ENCODE data around the gene TRIM47.

TRIM47 gene

GRCh38 chr17:75834928-75835653 is 43.3 kb downstream of the TRIM47 start:
- in situ Hi-C loops (cut with HindIII; ENCODE audit: low sequenced_read_pairs): no loop called here

- in situ Hi-C loops (cut with HindIII; ENCODE audit: low sequenced_read_pairs): no loop called here
Observed at GRCh38 chr17:75834279-75834920, 44.0 kb downstream of the TRIM47 start.

GRCh38 chr17:75832652-75833400 is 45.6 kb downstream of the TRIM47 start:
- in situ Hi-C loops (cut with HindIII; ENCODE audit: low sequenced_read_pairs): no loop called here

- in situ Hi-C loops (cut with HindIII; ENCODE audit: low sequenced_read_pairs): no loop called here
Observed at GRCh38 chr17:75832164-75832651, 46.2 kb downstream of the TRIM47 start.

- in situ Hi-C loops (cut with HindIII; ENCODE audit: low sequenced_read_pairs): no loop called here
Observed at GRCh38 chr17:75831032-75831571, 47.3 kb downstream of the TRIM47 start.

GRCh38 chr17:75830164-75831031 is 48.0 kb downstream of the TRIM47 start:
- in situ Hi-C loops (cut with HindIII; ENCODE audit: low sequenced_read_pairs): no loop called here

- in situ Hi-C loops (cut with HindIII; ENCODE audit: low sequenced_read_pairs): no loop called here
Observed at GRCh38 chr17:75829747-75830146, 48.6 kb downstream of the TRIM47 start.

- in situ Hi-C loops (cut with HindIII; ENCODE audit: low sequenced_read_pairs): no loop called here
Observed at GRCh38 chr17:75828741-75829140, 49.6 kb downstream of the TRIM47 start.

- in situ Hi-C loops (cut with HindIII; ENCODE audit: low sequenced_read_pairs): no loop called here
Observed at GRCh38 chr17:75828076-75828400, 50.3 kb downstream of the TRIM47 start.

GRCh38 chr17:75827308-75828075 is 50.9 kb downstream of the TRIM47 start:
- in situ Hi-C loops (cut with HindIII; ENCODE audit: low sequenced_read_pairs): no loop called here

GRCh38 chr17:75826561-75827307 is 51.6 kb downstream of the TRIM47 start:
- in situ Hi-C loops (cut with HindIII; ENCODE audit: low sequenced_read_pairs): no loop called here

- in situ Hi-C loops (cut with HindIII; ENCODE audit: low sequenced_read_pairs): no loop called here
Observed at GRCh38 chr17:75825748-75826370, 52.5 kb downstream of the TRIM47 start.

GRCh38 chr17:75825149-75825552 is 53.2 kb downstream of the TRIM47 start:
- in situ Hi-C loops (cut with HindIII; ENCODE audit: low sequenced_read_pairs): no loop called here

GRCh38 chr17:75824666-75825065 is 53.7 kb downstream of the TRIM47 start:
- in situ Hi-C loops (cut with HindIII; ENCODE audit: low sequenced_read_pairs): no loop called here
